HFF-Myc (cell line): ENCODE data around the gene SPTBN1.

Experiments used
- DNase-seq: peaks from one replicate; pipeline ENCODE4 v3.0.0-alpha.2; 2011; ENCODE audit warnings: low read depth; ENCODE audit errors: extremely low read depth
- H3K4me3 ChIP-seq: replicated peaks from 2 replicates; pipeline ENCODE4 v1.5.1; 2011; ENCODE audit warnings: low read depth, mild to moderate bottlenecking, control low read depth, low read length
- CTCF ChIP-seq: IDR thresholded peaks from 2 replicates; pipeline ENCODE4 v1.5.1; 2012; ENCODE audit warnings: mild to moderate bottlenecking, low read depth, low read length, control low read depth; ENCODE audit errors: missing control alignments

The SPTBN1 gene

DNA sequence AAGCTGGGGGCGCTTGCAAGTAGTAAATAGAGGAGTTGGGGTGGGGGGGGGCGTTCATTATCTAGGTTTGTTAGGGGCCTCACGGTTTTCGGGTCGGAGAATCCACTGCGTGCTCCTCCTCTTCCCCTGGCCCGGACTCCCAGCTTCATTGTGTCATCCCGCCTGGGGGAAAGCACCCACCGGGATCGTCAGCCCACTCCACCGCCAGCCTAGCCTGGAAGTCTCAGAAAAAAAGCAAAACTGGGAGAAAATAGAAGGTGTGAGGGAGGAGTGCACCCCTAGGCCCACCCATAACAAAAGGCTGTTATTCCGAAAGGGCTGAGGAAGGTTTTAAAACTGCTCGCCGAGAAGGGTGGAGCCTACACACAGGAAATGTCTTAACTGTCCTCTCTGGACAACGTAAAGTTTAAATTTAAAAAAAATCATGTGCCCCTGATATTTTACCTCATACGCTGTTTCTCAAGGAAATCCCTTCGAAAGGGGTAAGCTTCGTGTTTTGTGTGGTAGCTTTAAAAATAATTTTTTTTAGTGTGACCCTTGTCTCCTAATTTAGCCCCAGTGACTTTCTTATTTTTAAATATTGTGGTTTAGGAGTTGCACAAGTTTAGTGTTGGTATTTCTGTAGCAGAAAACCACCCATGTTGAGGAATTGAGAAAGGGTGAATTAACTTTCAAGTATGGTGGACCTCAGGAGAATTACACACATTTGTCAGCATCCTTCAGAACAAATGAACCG is 104.2 kb downstream of the SPTBN1 start:
- no peak for DNase-seq
- H3K4me3 ChIP-seq = peak overlapping the region; percentile 71
- TF ChIP-seq CTCF = no peak

DNA sequence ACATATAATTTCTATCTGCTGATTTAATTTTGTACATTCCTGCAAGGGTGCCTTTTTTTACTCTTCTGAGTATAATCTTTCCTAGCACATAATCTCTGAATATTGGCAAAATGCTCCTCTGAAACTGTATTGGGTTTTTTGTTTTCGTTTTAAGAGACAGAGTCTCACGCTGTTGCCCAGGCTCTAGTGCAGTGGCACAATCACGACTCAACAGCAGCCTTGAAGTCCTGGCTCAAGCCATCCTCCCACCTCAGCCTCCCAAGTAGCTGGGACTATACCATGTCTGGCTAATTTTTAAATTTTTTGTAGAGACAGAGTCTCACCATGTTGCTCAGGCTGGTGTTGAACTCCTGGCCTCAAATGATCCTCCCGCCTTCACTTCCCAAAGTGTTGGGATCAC is 104.9 kb downstream of the SPTBN1 start:
- no peak for DNase-seq
- no peak for TF ChIP-seq CTCF
- peak overlapping the region; percentile 71 for H3K4me3 ChIP-seq

- no peak for TF ChIP-seq CTCF
Observed at GRCh38 chr2:54564439-54564838, 108.3 kb downstream of the SPTBN1 start.

DNA sequence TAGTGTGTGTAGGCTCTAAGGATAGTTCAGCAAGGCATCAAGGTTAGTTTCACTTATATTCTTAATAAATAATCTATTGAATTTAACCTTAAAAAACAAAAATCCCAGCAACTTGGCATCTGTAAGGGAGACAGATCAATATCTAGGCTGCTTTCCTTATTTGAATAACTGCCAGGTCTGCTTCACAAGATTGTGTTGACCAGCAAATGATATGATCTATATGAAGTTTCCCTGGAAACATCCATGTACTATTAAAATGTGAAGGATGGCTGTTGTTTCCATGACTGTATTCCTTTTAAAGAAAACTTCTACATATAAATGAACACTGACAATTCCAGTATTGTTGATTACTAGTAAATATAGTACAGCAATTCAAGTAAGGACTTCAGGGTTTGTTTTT is 109.4 kb downstream of the SPTBN1 start:
- H3K4me3 ChIP-seq = no peak overlapping the region
- no peak for TF ChIP-seq CTCF
- no peak for DNase-seq

More at GRCh38 chr2:54564439-54564838, 108.3 kb downstream of the SPTBN1 start:
- DNase-seq = no peak
- H3K4me3 ChIP-seq = no peak overlapping the region

DNA sequence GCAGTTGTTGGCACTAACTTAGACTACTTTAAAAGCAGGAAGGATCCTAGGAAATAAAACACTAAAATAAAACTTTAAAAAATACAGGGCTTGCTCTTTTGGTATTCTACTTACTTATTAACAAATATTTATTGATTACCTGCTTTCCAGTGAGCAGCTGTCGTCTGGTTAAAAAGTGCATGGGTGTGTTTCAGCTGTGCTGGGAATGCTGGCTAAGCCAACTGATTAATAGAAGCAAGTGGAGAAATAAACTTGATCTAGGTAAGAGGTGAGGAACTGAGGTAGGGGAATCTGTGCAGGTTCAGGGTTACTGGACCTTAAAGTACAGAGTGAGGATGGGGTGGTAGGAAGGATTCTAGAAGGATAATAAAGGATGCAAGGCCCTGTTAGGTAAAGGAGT is 110.8 kb downstream of the SPTBN1 start:
- TF ChIP-seq CTCF = no peak
- no peak overlapping the region for H3K4me3 ChIP-seq
- no peak for DNase-seq

GRCh38 chr2:54568876-54569321 is 112.8 kb downstream of the SPTBN1 start:
- H3K4me3 ChIP-seq = no peak overlapping the region
- no peak for TF ChIP-seq CTCF
- DNase-seq = no peak

- no peak for TF ChIP-seq CTCF
- DNase-seq = no peak
- H3K4me3 ChIP-seq = no peak overlapping the region
Observed at GRCh38 chr2:54569745-54570301, 113.7 kb downstream of the SPTBN1 start.
